IMR-90 (cell line): ENCODE measurements around the gene NEK4. TPM values are rescaled to one million over a fixed set of nuclear protein-coding genes. Genes with fewer than 3 reads are reported as not detected.

Experiments
- ATAC-seq: fragments of 200-7000 bp; cut with Tn5 transposase; 2 replicates; pipeline ENCODE4 v1.9.1; 2020; ENCODE audit warnings: low read depth, mild to moderate bottlenecking, moderate library complexity
- BruUV-seq: library from RNA; stranded (reverse); fragments of 400-500 nt; replicated peaks from 2 replicates; lab custom pipeline; 2021; lab: Mats Ljungman, UMichigan
- CTCF ChIA-PET: fragments of 300-600 bp; formaldehyde crosslinking; extraction: SDS; loops from one replicate; lab custom pipeline; 2021; ENCODE audit warnings: antibody characterized with exemption; lab: Yijun Ruan, JAX
- POLR2A ChIA-PET: fragments of 300-600 bp; sonication (Branson Sonifier 250); formaldehyde crosslinking; loops from one replicate; lab custom pipeline; 2022; ENCODE audit warnings: antibody characterized with exemption; ENCODE audit not compliant: unreplicated experiment; lab: Charles Lee
- DNase-seq: peaks from one replicate; pipeline ENCODE4 v3.0.0; 2013
- H2AFZ ChIP-seq: replicated peaks from 2 replicates; pipeline ENCODE3; 2013; ENCODE audit warnings: low read length, mild to moderate bottlenecking; ENCODE audit not compliant: poor library complexity
- H2AK5ac ChIP-seq: 2 replicates; pipeline ENCODE4 v1.6.1; 2013; ENCODE audit warnings: low read depth, low read length, inconsistent platforms
- H2AK9ac ChIP-seq: replicated peaks from 2 replicates; pipeline ENCODE3; 2013; ENCODE audit warnings: mild to moderate bottlenecking, low read depth, low read length, moderate library complexity; ENCODE audit not compliant: poor library complexity
- H2BK120ac ChIP-seq: 2 replicates; pipeline ENCODE4 v1.6.1; 2013; ENCODE audit warnings: low read depth, low read length, inconsistent platforms
- H2BK15ac ChIP-seq: 3 replicates; pipeline ENCODE4 v1.6.1; 2013; ENCODE audit warnings: low read depth, low read length, inconsistent platforms
- H2BK20ac ChIP-seq: 2 replicates; pipeline ENCODE4 v1.6.1; 2013; ENCODE audit warnings: low read depth, mild to moderate bottlenecking, inconsistent platforms, low read length, moderate library complexity
- H2BK5ac ChIP-seq: 2 replicates; pipeline ENCODE4 v1.6.1; 2013; ENCODE audit warnings: mild to moderate bottlenecking, low read depth, low read length, inconsistent platforms; ENCODE audit not compliant: poor library complexity, severe bottlenecking
- H3K14ac ChIP-seq: replicated peaks from 2 replicates; pipeline ENCODE4 v1.6.1; 2013; ENCODE audit warnings: low read depth, low read length, inconsistent platforms
- H3K18ac ChIP-seq: 2 replicates; pipeline ENCODE4 v1.6.1; 2013; ENCODE audit warnings: low read depth, low read length, control low read depth
- H3K23ac ChIP-seq: 2 replicates; pipeline ENCODE4 v1.6.1; 2013; ENCODE audit warnings: low read depth, low read length, inconsistent platforms
- H3K27ac ChIP-seq: 2 replicates; pipeline ENCODE4 v1.5.1; 2013; ENCODE audit warnings: mild to moderate bottlenecking, control low read depth, low read length; ENCODE audit not compliant: insufficient read depth
- H3K27me3 ChIP-seq: 2 replicates; pipeline ENCODE4 v1.6.1; 2013; ENCODE audit warnings: low read length; ENCODE audit not compliant: control insufficient read depth, insufficient read depth
- H3K36me3 ChIP-seq: 2 replicates; pipeline ENCODE4 v1.6.1; 2013; ENCODE audit warnings: low read length, mixed read lengths; ENCODE audit not compliant: control insufficient read depth, insufficient read depth
- H3K4ac ChIP-seq: 2 replicates; pipeline ENCODE4 v1.6.1; 2013; ENCODE audit warnings: low read depth, low read length, inconsistent platforms
- H3K4me1 ChIP-seq: 2 replicates; pipeline ENCODE4 v1.6.1; 2013; ENCODE audit warnings: low read length, mixed read lengths; ENCODE audit not compliant: control insufficient read depth, insufficient read depth
- H3K4me2 ChIP-seq: 2 replicates; pipeline ENCODE4 v1.6.1; 2013; ENCODE audit warnings: low read depth, mild to moderate bottlenecking, control low read depth, low read length, moderate library complexity
- H3K4me3 ChIP-seq: 2 replicates; pipeline ENCODE4 v1.5.1; 2013; ENCODE audit warnings: low read depth, mild to moderate bottlenecking, control low read depth, low read length, moderate library complexity; ENCODE audit not compliant: insufficient read depth
- H3K56ac ChIP-seq: 2 replicates; pipeline ENCODE4 v1.6.1; 2013; ENCODE audit warnings: low read length, inconsistent platforms; ENCODE audit not compliant: insufficient read depth; ENCODE audit errors: extremely low read depth
- H3K79me1 ChIP-seq, 2 experiments: 2 replicates each; pipeline ENCODE4 v1.6.1; 2013; ENCODE audit warnings: low read length in 2 of 2, inconsistent platforms in 1 of 2, low read depth in 1 of 2
- H3K9ac ChIP-seq: 2 replicates; pipeline ENCODE4 v1.6.1; 2013; ENCODE audit warnings: low read depth, low read length, control low read depth
- H3K9me1 ChIP-seq: 2 replicates; pipeline ENCODE4 v1.6.1; 2013; ENCODE audit warnings: low read length, inconsistent platforms; ENCODE audit not compliant: insufficient read depth
- H3K9me3 ChIP-seq: 2 replicates; pipeline ENCODE4 v1.6.1; 2013; ENCODE audit warnings: low read length; ENCODE audit not compliant: control insufficient read depth, insufficient read depth
- H4K20me1 ChIP-seq: 2 replicates; pipeline ENCODE4 v1.6.1; 2013; ENCODE audit warnings: low read length, inconsistent platforms; ENCODE audit not compliant: insufficient read depth
- H4K5ac ChIP-seq: 2 replicates; pipeline ENCODE4 v1.6.1; 2013; ENCODE audit warnings: mild to moderate bottlenecking, low read depth, low read length, control low read depth
- H4K8ac ChIP-seq, 2 experiments: 2 replicates each; pipeline ENCODE4 v1.6.1; 2013; ENCODE audit warnings: low read depth in 2 of 2, low read length in 2 of 2, control low read depth in 1 of 2, inconsistent platforms in 1 of 2
- H4K91ac ChIP-seq: 2 replicates; pipeline ENCODE4 v1.6.1; 2013; ENCODE audit warnings: low read depth, low read length, inconsistent platforms; ENCODE audit not compliant: insufficient read depth
- MAZ ChIP-seq: IDR thresholded peaks from 2 replicates; pipeline ENCODE4 v1.6.1; 2012; ENCODE audit warnings: low read depth, mild to moderate bottlenecking, low read length, improper control_type of control experiment, moderate library complexity, borderline replicate concordance
- MXI1 ChIP-seq: IDR thresholded peaks from 2 replicates; pipeline ENCODE4 v1.6.1; 2012; ENCODE audit warnings: low read depth, mild to moderate bottlenecking, low read length, moderate library complexity, borderline replicate concordance
- RAD21 ChIP-seq: IDR thresholded peaks from 2 replicates; pipeline ENCODE4 v1.6.1; 2012; ENCODE audit warnings: low read length, improper control_type of control experiment
- SMC3 ChIP-seq: fragments of 150-350 bp; IDR thresholded peaks from 2 replicates; pipeline ENCODE4 v1.6.1; 2016; ENCODE audit warnings: low read depth, mild to moderate bottlenecking, antibody characterized with exemption, low read length, moderate library complexity
- dilution Hi-C: fragments of 300-500 bp; cut with HindIII; formaldehyde crosslinking; loops from one replicate; pipeline ENCODE4 v1.14.3; 2018; ENCODE audit warnings: low sequenced_read_pairs; ENCODE audit not compliant: unreplicated experiment
- in situ Hi-C: fragments of 300-500 bp; cut with MboI; formaldehyde crosslinking; loops from 3 replicates; pipeline ENCODE4 v1.14.3; 2019; ENCODE audit warnings: low sequenced_read_pairs, inconsistent platforms, mixed read lengths
- intact Hi-C: fragments of 100-400 bp; cut with micrococcal nuclease; formaldehyde crosslinking; loops from 2 replicates; pipeline ENCODE4 v1.10.0; 2022
- polyA plus RNA-seq, 3 experiments: library from polyadenylated mRNA; depleted of rRNA; stranded (reverse); fragments of >200 nt; gene quantifications; 2 replicates each; pipeline ENCODE4 v1.2.3, GENCODE V29; 2012; ENCODE audit warnings: low replicate concordance in 1 of 3
- total RNA-seq: library from RNA; depleted of rRNA; stranded (reverse); fragments of >200 nt; gene quantifications from 2 replicates; pipeline ENCODE4 v1.2.3, GENCODE V29; 2012
- TF ChIP-seq, protein P1 (sequence below): fragments of 150-350 bp; IDR thresholded peaks from 2 replicates; pipeline ENCODE4 v1.6.1; 2016; ENCODE audit warnings: low read depth, mild to moderate bottlenecking, low read length, moderate library complexity, borderline replicate concordance
- TF ChIP-seq, protein P2 (sequence below): fragments of 150-350 bp; IDR thresholded peaks from 2 replicates; pipeline ENCODE4 v1.6.1; 2017; ENCODE audit warnings: mild to moderate bottlenecking, antibody characterized with exemption, low read length, low read depth
- TF ChIP-seq, protein P3 (sequence below): conservative IDR thresholded peaks from 2 replicates; pipeline ENCODE4 v1.5.1; 2012; ENCODE audit warnings: mild to moderate bottlenecking, low read depth, low read length, improper control_type of control experiment

The NEK4 gene
- total and polyA plus RNA-seq, 2 of the 4 experiments (the other 2 are of a cell fraction): 10.3 to 24.7 TPM

DNA sequence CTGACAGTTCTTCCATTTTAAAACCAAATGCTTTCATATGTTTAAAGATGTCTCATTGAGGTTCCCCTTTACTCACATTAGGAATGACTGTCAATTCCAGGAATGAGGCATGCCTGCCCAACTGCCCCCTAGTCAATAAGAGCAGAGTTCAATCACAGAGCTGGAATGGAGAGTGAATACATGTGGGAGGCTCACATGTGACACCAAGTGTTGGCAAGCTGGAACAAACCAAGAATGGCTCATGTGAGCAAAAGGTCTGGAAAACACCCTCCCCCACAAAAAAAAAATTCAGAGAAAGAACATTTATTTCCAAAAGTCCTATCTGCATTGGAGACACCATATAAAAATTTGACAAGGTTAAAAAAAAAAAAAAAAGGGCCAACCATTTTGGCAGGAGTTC lies 88.7 kb downstream of the NEK4 start:
- Histone ChIP-seq H2AK9ac (peak overlapping the region; percentile 88), H3K14ac (no peak overlapping the region), H2BK120ac (no peak overlapping the region), H3K23ac (no peak overlapping the region), H3K27ac (peak overlapping the region; percentile 15; the same call in 1 of the 2 replicates), H2BK15ac (no peak overlapping the region), H2BK20ac (no peak overlapping the region), H4K8ac (no peak overlapping the region), H4K5ac (no peak overlapping the region), H4K91ac (no peak overlapping the region), H3K4me2 (no peak overlapping the region), H2AK5ac (peak overlapping the region; percentile 43; the same call in 1 of the 2 replicates), H4K20me1 (peaks cover 20% of the 10 kb centered on the region; the same call in 1 of the 2 replicates), H3K9ac (no peak overlapping the region), H3K4me3 (no peak overlapping the region), H3K4me1 (peaks cover 11% of the 10 kb centered on the region), H3K9me1 (peaks cover 6% of the 10 kb centered on the region; the same call in 1 of the 2 replicates), H3K27me3 (no peaks in the 10 kb centered on the region), H2AFZ (no peak overlapping the region), H3K56ac (no peak overlapping the region), H3K79me1 (peaks cover 25 to 68% of the 10 kb centered on the region in 2 experiments), H3K4ac (no peak overlapping the region), H3K18ac (no peak overlapping the region), H3K9me3 (no peaks in the 10 kb centered on the region), H3K36me3 (peaks cover 17% of the 10 kb centered on the region), H2BK5ac (peak overlapping the region; percentile 12)
- BruUV-seq: no TSS peak
- ATAC-seq (peak; percentile 9), DNase-seq (peak; percentile 85)
- intact Hi-C loops (loop anchor here (5.0 kb wide), 1 partner anchor 210 kb away; no protein-coding TSS in a partner anchor), in situ Hi-C loops (no loop called here), dilution Hi-C loops (no loop called here)
- peak; percentile 35; the same call in 1 of the 2 replicates for TF ChIP-seq SMC3
- TF ChIP-seq RAD21: peak; percentile 45
- TF ChIP-seq MAZ: no peak
- TF ChIP-seq, protein P1, sequence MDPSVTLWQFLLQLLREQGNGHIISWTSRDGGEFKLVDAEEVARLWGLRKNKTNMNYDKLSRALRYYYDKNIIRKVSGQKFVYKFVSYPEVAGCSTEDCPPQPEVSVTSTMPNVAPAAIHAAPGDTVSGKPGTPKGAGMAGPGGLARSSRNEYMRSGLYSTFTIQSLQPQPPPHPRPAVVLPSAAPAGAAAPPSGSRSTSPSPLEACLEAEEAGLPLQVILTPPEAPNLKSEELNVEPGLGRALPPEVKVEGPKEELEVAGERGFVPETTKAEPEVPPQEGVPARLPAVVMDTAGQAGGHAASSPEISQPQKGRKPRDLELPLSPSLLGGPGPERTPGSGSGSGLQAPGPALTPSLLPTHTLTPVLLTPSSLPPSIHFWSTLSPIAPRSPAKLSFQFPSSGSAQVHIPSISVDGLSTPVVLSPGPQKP: no peak
- TF ChIP-seq, protein P2, sequence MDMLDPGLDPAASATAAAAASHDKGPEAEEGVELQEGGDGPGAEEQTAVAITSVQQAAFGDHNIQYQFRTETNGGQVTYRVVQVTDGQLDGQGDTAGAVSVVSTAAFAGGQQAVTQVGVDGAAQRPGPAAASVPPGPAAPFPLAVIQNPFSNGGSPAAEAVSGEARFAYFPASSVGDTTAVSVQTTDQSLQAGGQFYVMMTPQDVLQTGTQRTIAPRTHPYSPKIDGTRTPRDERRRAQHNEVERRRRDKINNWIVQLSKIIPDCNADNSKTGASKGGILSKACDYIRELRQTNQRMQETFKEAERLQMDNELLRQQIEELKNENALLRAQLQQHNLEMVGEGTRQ: peak; percentile 81
- TF ChIP-seq MXI1: peak; percentile 79; the same call in 1 of the 2 replicates
- TF ChIP-seq, protein P3, sequence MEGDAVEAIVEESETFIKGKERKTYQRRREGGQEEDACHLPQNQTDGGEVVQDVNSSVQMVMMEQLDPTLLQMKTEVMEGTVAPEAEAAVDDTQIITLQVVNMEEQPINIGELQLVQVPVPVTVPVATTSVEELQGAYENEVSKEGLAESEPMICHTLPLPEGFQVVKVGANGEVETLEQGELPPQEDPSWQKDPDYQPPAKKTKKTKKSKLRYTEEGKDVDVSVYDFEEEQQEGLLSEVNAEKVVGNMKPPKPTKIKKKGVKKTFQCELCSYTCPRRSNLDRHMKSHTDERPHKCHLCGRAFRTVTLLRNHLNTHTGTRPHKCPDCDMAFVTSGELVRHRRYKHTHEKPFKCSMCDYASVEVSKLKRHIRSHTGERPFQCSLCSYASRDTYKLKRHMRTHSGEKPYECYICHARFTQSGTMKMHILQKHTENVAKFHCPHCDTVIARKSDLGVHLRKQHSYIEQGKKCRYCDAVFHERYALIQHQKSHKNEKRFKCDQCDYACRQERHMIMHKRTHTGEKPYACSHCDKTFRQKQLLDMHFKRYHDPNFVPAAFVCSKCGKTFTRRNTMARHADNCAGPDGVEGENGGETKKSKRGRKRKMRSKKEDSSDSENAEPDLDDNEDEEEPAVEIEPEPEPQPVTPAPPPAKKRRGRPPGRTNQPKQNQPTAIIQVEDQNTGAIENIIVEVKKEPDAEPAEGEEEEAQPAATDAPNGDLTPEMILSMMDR: peak; percentile 33; the same call in 1 of the 2 replicates
- ChIA-PET POLR2A (no interaction called here), CTCF (interaction anchor here (0.5 kb wide), 1 partner anchor 17 kb away, joined by 5 read pairs; no protein-coding TSS in a partner anchor)
